Ishikawa (cell line): ENCODE data around the gene EIF4EBP2.

Experiments
- CEBPB ChIP-seq: IDR thresholded peaks from 2 replicates; pipeline ENCODE4 v1.6.1; 2012
- CREB1 ChIP-seq: IDR thresholded peaks from 2 replicates; pipeline ENCODE4 v1.6.1; 2012; ENCODE audit warnings: low read depth
- EGR1 ChIP-seq: IDR thresholded peaks from 2 replicates; pipeline ENCODE4 v1.6.1; 2012
- EP300 ChIP-seq: IDR thresholded peaks from 2 replicates; pipeline ENCODE4 v1.6.1; 2012; ENCODE audit warnings: borderline replicate concordance
- FOXM1 ChIP-seq: IDR thresholded peaks from 2 replicates; pipeline ENCODE4 v1.6.1; 2012; ENCODE audit warnings: low read depth, borderline replicate concordance
- MAX ChIP-seq: IDR thresholded peaks from 2 replicates; pipeline ENCODE4 v1.6.1; 2012
- NFIC ChIP-seq: IDR thresholded peaks from 2 replicates; pipeline ENCODE4 v1.6.1; 2012
- RAD21 ChIP-seq: IDR thresholded peaks from 2 replicates; pipeline ENCODE4 v1.6.1; 2012; ENCODE audit warnings: low read depth
- REST ChIP-seq: IDR thresholded peaks from 2 replicates; pipeline ENCODE4 v1.6.1; 2012; ENCODE audit warnings: low read depth, mild to moderate bottlenecking
- TAF1 ChIP-seq: IDR thresholded peaks from 2 replicates; pipeline ENCODE4 v1.6.1; 2012; ENCODE audit warnings: low read depth, mild to moderate bottlenecking
- TCF12 ChIP-seq: IDR thresholded peaks from 2 replicates; pipeline ENCODE4 v1.6.1; 2012; ENCODE audit warnings: low read depth
- TEAD4 ChIP-seq: IDR thresholded peaks from 2 replicates; pipeline ENCODE4 v1.6.1; 2012
- USF1 ChIP-seq: IDR thresholded peaks from 2 replicates; pipeline ENCODE4 v1.6.1; 2012
- YY1 ChIP-seq: IDR thresholded peaks from 2 replicates; pipeline ENCODE4 v1.6.1; 2012; ENCODE audit warnings: low read depth
- ZBTB7A ChIP-seq: IDR thresholded peaks from 2 replicates; pipeline ENCODE4 v1.6.1; 2012; ENCODE audit warnings: low read depth

EIF4EBP2 gene

GRCh38 chr10:70363292-70363691 is 40.7 kb upstream of the EIF4EBP2 start:
- TF ChIP-seq EP300: no peak
- no peak for TF ChIP-seq CREB1
- no peak for TF ChIP-seq ZBTB7A
- TF ChIP-seq EGR1: no peak
- no peak for TF ChIP-seq TEAD4
- TF ChIP-seq TCF12: no peak
- no peak for TF ChIP-seq REST
- no peak for TF ChIP-seq MAX
- TF ChIP-seq CEBPB: no peak
- TF ChIP-seq YY1: no peak
- TF ChIP-seq USF1: no peak
- TF ChIP-seq FOXM1: no peak

GRCh38 chr10:70363971-70364771 is 39.8 kb upstream of the EIF4EBP2 start:
- TF ChIP-seq FOXM1 (no peak), RAD21 (peak; percentile 99), CEBPB (peak; percentile 79), MAX (peak; percentile 37; the same call in 1 of the 2 replicates), EP300 (peak; percentile 43; the same call in 1 of the 2 replicates), REST (no peak), ZBTB7A (no peak)

GRCh38 chr10:70364772-70365091 is 39.2 kb upstream of the EIF4EBP2 start:
- TF ChIP-seq EP300 (no peak), RAD21 (no peak), USF1 (no peak), TAF1 (no peak), CEBPB (no peak), TEAD4 (no peak), TCF12 (no peak), EGR1 (no peak), YY1 (no peak), NFIC (no peak)

GRCh38 chr10:70367195-70367796 is 36.6 kb upstream of the EIF4EBP2 start:
- TF ChIP-seq FOXM1: no peak
- no peak for TF ChIP-seq YY1
- TF ChIP-seq RAD21: no peak
- no peak for TF ChIP-seq TEAD4

- no peak for TF ChIP-seq EGR1
- TF ChIP-seq FOXM1: no peak
- TF ChIP-seq ZBTB7A: no peak
- TF ChIP-seq MAX: no peak
- no peak for TF ChIP-seq TAF1
- TF ChIP-seq YY1: no peak
Measured at GRCh38 chr10:70368774-70369482, 35.0 kb upstream of the EIF4EBP2 start.
